GM12878 (cell line): ENCODE data around the gene PRKAG2. TPM values are rescaled to one million over a fixed set of nuclear protein-coding genes. Genes with fewer than 3 reads are reported as not detected.

Experiments
- ATAC-seq: fragments of 200-7000 bp; cut with Tn5 transposase; 3 replicates; pipeline ENCODE4 v1.9.1; 2020; ENCODE audit warnings: mild to moderate bottlenecking, moderate library complexity
- BruUV-seq: library from RNA; stranded (reverse); fragments of 400-500 nt; replicated peaks from 2 replicates; lab custom pipeline; 2021; lab: Mats Ljungman, UMichigan
- CTCF ChIA-PET: fragments of 300-600 bp; sonication (Branson Sonifier 250); formaldehyde crosslinking; extraction: SDS; loops from one replicate; lab custom pipeline; 2021; ENCODE audit warnings: inconsistent platforms; lab: Yijun Ruan, JAX
- POLR2A ChIA-PET: fragments of 350-600 bp; formaldehyde crosslinking; extraction: SDS; loops from one replicate; lab custom pipeline; 2021; ENCODE audit warnings: inconsistent platforms; lab: Charles Lee
- RAD21 ChIA-PET: fragments of 300-600 bp; sonication (Branson Sonifier 250); formaldehyde crosslinking; loops from one replicate; lab custom pipeline; 2023; ENCODE audit warnings: antibody characterized with exemption; ENCODE audit not compliant: unreplicated experiment; lab: Charles Lee
- SMC1A ChIA-PET: fragments of 300-600 bp; sonication (Branson Sonifier 250); formaldehyde crosslinking; loops from one replicate; lab custom pipeline; 2023; ENCODE audit not compliant: unreplicated experiment, uncharacterized antibody; lab: Charles Lee
- DNase-seq: peaks from one replicate; pipeline ENCODE4 v3.0.0-alpha.2; 2011; ENCODE audit warnings: low read depth, low spot score
- FAIRE-seq: peaks from 3 replicates; lab custom pipeline; 2011; peaks lifted over from hg19 to GRCh38; lab: Jason Lieb, UNC
- H2AFZ ChIP-seq: 2 replicates; pipeline ENCODE4 v1.6.0; 2011; ENCODE audit warnings: low read depth, low read length, control low read depth; ENCODE audit not compliant: control insufficient read depth
- H3K27ac ChIP-seq: 2 replicates; pipeline ENCODE4 v1.5.1; 2011; ENCODE audit warnings: control low read depth; ENCODE audit not compliant: control insufficient read depth, insufficient read depth
- H3K27me3 ChIP-seq, 2 experiments: replicated peaks in 1 of 2; 2 replicates each; pipeline versions ENCODE4 v1.6.0 to v1.6.1; 2011; ENCODE audit warnings: low read length in 1 of 2; ENCODE audit not compliant: control insufficient read depth in 2 of 2, insufficient read depth in 2 of 2
- H3K36me3 ChIP-seq, 2 experiments: 2 replicates each; pipeline ENCODE4 v1.5.1; 2011; ENCODE audit warnings: low read length in 1 of 2; ENCODE audit not compliant: control insufficient read depth in 2 of 2, insufficient read depth in 2 of 2
- H3K4me1 ChIP-seq: 2 replicates; pipeline ENCODE4 v1.6.1; 2011; ENCODE audit warnings: mild to moderate bottlenecking, low read length, moderate library complexity, mixed read lengths; ENCODE audit not compliant: control insufficient read depth, insufficient read depth
- H3K4me2 ChIP-seq: 2 replicates; pipeline ENCODE4 v1.6.0; 2011; ENCODE audit warnings: control low read depth; ENCODE audit not compliant: control insufficient read depth, insufficient read depth
- H3K4me3 ChIP-seq: fragments of 200-600 bp; sonication (generic); 2 replicates; pipeline ENCODE4 v1.5.1; 2016
- H3K79me2 ChIP-seq: 2 replicates; pipeline ENCODE4 v1.6.0; 2011; ENCODE audit warnings: low read length; ENCODE audit not compliant: control insufficient read depth, insufficient read depth
- H3K9ac ChIP-seq: 2 replicates; pipeline ENCODE4 v1.8.0; 2011; ENCODE audit warnings: low read length, control low read depth, mixed read lengths; ENCODE audit not compliant: control insufficient read depth, insufficient read depth
- H3K9me3 ChIP-seq: replicated peaks from 3 replicates; pipeline ENCODE4 v1.5.1; 2011; ENCODE audit warnings: mild to moderate bottlenecking, low read length; ENCODE audit not compliant: control insufficient read depth, insufficient read depth
- H4K20me1 ChIP-seq: 2 replicates; pipeline ENCODE4 v1.6.0; 2011; ENCODE audit not compliant: control insufficient read depth, insufficient read depth
- CEBPB ChIP-seq, 2 experiments: fragments of 150-350 bp in 1 of 2; IDR thresholded peaks; 2 replicates each; pipeline ENCODE4 v1.6.1; 2012 to 2014; ENCODE audit warnings: low read depth in 2 of 2, low read length in 2 of 2, borderline replicate concordance in 1 of 2, inconsistent platforms in 1 of 2
- FOXK2 ChIP-seq: fragments of 450-650 bp; IDR thresholded peaks from 2 replicates; pipeline ENCODE4 v1.6.1; 2017; ENCODE audit warnings: mild to moderate bottlenecking, moderate library complexity
- PML ChIP-seq: IDR thresholded peaks from 2 replicates; pipeline ENCODE4 v1.6.1; 2012; ENCODE audit warnings: low read length, inconsistent platforms
- POU2F2 ChIP-seq: IDR thresholded peaks from 3 replicates; pipeline ENCODE4 v1.6.1; 2011; ENCODE audit warnings: low read depth, mild to moderate bottlenecking, low read length, borderline replicate concordance
- SPI1 ChIP-seq: IDR thresholded peaks from 2 replicates; pipeline ENCODE4 v1.6.1; 2011; ENCODE audit warnings: low read depth, mild to moderate bottlenecking, low read length, moderate library complexity, borderline replicate concordance; ENCODE audit not compliant: insufficient read depth
- SREBF1 ChIP-seq: IDR thresholded peaks from 2 replicates; pipeline ENCODE4 v1.6.1; 2012; ENCODE audit warnings: mild to moderate bottlenecking, low read length
- SREBF2 ChIP-seq: IDR thresholded peaks from 2 replicates; pipeline ENCODE4 v1.6.1; 2012; ENCODE audit warnings: mild to moderate bottlenecking, low read length
- TBL1XR1 ChIP-seq: IDR thresholded peaks from 2 replicates; pipeline ENCODE4 v1.6.1; 2012; ENCODE audit warnings: low read depth, low read length, improper control_type of control experiment
- ZNF622 ChIP-seq: fragments of 450-650 bp; IDR thresholded peaks from 2 replicates; pipeline ENCODE4 v1.6.1; 2017; ENCODE audit warnings: mild to moderate bottlenecking, inconsistent platforms
- WGBS: methylation state at CpG from one replicate; pipeline ENCODE4 v1.1.6; 2016; ENCODE audit warnings: low lambda C conversion rate; ENCODE audit not compliant: insufficient replicate concordance, insufficient coverage; ENCODE audit errors: missing lambda C conversion rate; 5-methylcytosine and 5-hydroxymethylcytosine counted together
- in situ Hi-C: fragments of 300-500 bp; cut with MboI; formaldehyde crosslinking; loops from 9 replicates; pipeline ENCODE4 v1.14.3; 2018; ENCODE audit warnings: mixed read lengths
- intact Hi-C: fragments of 100-400 bp; cut with micrococcal nuclease; formaldehyde crosslinking; loops from one replicate; pipeline ENCODE4 v1.14.2; 2022; ENCODE audit not compliant: unreplicated experiment
- polyA plus RNA-seq, 11 experiments: library from polyadenylated mRNA; depleted of rRNA in 4 of 11; unstranded in 6 of 11; stranded (reverse) in 5 of 11; fragments of >200 nt; fragmentation: Nextera tagmentation in 4 of 11; fragmentation: Illumina TruSeq in 1 of 11; extraction: Ambion mirVana in 4 of 11; extraction: Trizol in 1 of 11; gene quantifications; 1 replicate in 1 of 11; 2 replicates in 10 of 11; pipeline versions ENCODE4 v1.2.1 to v1.2.3, GENCODE V29; 2011 to 2016; ENCODE audit warnings: inconsistent platforms in 2 of 11, missing spikeins in 2 of 11, low read depth in 1 of 11
- total RNA-seq, 4 experiments: library from RNA; depleted of rRNA in 3 of 4; stranded (reverse); fragments of >200 nt in 3 of 4; fragmentation: Illumina TruSeq in 1 of 4; extraction: Trizol in 1 of 4; gene quantifications; 2 replicates each; pipeline versions ENCODE4 v1.2.1 to v1.2.3, GENCODE V29; 2013 to 2021
- TF ChIP-seq, protein P1 (sequence below): IDR thresholded peaks from 2 replicates; pipeline ENCODE4 v1.6.1; 2011; ENCODE audit warnings: low read depth, low read length, improper control_type of control experiment, borderline replicate concordance
- TF ChIP-seq, protein P2 (sequence below): fragments of 450-650 bp; IDR thresholded peaks from 2 replicates; pipeline ENCODE4 v1.6.1; 2017; ENCODE audit warnings: mild to moderate bottlenecking
- TF ChIP-seq, protein P3 (sequence below): fragments of 450-650 bp; conservative IDR thresholded peaks from 2 replicates; pipeline ENCODE4 v1.6.1; 2017; ENCODE audit warnings: mild to moderate bottlenecking, moderate library complexity
- TF ChIP-seq, protein P4 (sequence below): IDR thresholded peaks from 2 replicates; pipeline ENCODE4 v1.6.1; 2011; ENCODE audit warnings: mild to moderate bottlenecking, low read depth, low read length, moderate library complexity; ENCODE audit not compliant: insufficient replicate concordance
- TF ChIP-seq, protein P5 (sequence below): fragments of 450-650 bp; formaldehyde crosslinking; IDR thresholded peaks from 2 replicates; pipeline ENCODE4 v1.5.0; 2022; ENCODE audit warnings: mild to moderate bottlenecking, missing genetic modification characterization

PRKAG2 gene
- total and polyA plus RNA-seq, 10 of the 15 experiments (the other 5 are each of a cell fraction or from before 2014, with no cell fraction given): 3.4 to 8.9 (median 6.8) TPM

DNA sequence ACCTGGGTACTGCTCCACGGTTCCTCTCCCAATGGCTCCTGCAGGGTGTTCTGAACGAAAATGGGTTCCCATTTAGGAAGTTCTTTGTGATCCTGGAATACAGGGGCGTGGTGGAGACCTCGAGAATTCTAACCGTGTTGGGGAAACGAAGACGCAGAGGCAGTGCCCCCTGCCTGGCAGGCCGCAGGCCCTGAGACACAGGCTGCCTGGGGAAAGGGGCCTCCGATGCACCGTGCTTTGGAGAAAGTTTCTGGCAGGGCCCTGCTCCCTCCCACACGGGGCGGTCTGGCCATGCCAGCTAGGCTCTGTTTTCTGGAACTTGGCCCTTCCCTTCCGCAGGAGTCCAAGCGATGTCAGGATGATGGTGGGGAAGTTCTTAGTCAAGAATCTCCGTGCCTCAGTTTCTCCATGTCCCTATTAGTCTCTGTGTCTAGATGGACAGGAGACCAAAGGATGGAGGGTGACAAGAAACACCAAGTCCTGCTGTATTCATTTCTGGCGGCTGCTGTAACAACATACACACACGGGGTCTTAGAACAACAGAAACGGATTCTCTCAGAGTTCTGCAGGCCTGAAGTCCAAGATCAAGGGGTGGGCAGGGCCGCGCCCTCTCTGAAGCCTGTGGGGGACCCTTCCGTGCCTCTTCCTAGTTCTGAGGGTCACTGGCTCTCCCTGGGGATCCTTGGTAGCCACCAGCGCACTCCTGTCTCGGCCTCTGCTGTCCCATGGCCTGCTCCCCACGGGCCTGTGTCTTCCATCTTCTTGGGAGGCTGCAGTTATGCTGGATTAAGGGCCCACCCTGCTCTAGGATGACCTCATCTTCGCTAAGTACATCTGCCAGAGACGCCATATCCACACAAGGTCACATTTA, 27.7 kb downstream of the PRKAG2 start:
- SMC1A ChIA-PET: no interaction called here
- ATAC-seq (no peak), DNase-seq (no peak), FAIRE-seq (no peak)
- no peak overlapping the region for H2AFZ ChIP-seq
- no peaks in the 10 kb centered on the region for H3K9me3 ChIP-seq
- CTCF ChIA-PET: no interaction called here
- POLR2A ChIA-PET: no interaction called here
- no peak overlapping the region for H3K27ac ChIP-seq
- no peaks in the 10 kb centered on the region for H3K36me3 ChIP-seq
- no peaks in the 10 kb centered on the region for H4K20me1 ChIP-seq
- no TSS peak for BruUV-seq
- in situ Hi-C loops: no loop called here
- no peak overlapping the region for H3K4me3 ChIP-seq
- no peak overlapping the region for H3K9ac ChIP-seq
- H3K4me1 ChIP-seq: peaks cover 10% of the 10 kb centered on the region
- H3K4me2 ChIP-seq: no peak overlapping the region
- intact Hi-C loops: no loop called here
- RAD21 ChIA-PET: no interaction called here
- WGBS: 68% methylated on average over 26 of the region's 26 CpGs
- H3K79me2 ChIP-seq: no peaks in the 10 kb centered on the region
- no peaks in the 10 kb centered on the region for H3K27me3 ChIP-seq
- TF ChIP-seq POU2F2 (no peak), PML (no peak), FOXK2 (no peak), SPI1 (no peak), CEBPB (IDR thresholded peaks at IDR 0.05; ENCODE audit: borderline replicate concordance in 1 of 2, low read depth in 2 of 2, low read length in 2 of 2) (no peak), ZNF622 (no peak), TBL1XR1 (no peak), SREBF1 (no peak), SREBF2 (no peak)
- TF ChIP-seq, protein P1, sequence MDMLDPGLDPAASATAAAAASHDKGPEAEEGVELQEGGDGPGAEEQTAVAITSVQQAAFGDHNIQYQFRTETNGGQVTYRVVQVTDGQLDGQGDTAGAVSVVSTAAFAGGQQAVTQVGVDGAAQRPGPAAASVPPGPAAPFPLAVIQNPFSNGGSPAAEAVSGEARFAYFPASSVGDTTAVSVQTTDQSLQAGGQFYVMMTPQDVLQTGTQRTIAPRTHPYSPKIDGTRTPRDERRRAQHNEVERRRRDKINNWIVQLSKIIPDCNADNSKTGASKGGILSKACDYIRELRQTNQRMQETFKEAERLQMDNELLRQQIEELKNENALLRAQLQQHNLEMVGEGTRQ: no peak
- TF ChIP-seq, protein P2, sequence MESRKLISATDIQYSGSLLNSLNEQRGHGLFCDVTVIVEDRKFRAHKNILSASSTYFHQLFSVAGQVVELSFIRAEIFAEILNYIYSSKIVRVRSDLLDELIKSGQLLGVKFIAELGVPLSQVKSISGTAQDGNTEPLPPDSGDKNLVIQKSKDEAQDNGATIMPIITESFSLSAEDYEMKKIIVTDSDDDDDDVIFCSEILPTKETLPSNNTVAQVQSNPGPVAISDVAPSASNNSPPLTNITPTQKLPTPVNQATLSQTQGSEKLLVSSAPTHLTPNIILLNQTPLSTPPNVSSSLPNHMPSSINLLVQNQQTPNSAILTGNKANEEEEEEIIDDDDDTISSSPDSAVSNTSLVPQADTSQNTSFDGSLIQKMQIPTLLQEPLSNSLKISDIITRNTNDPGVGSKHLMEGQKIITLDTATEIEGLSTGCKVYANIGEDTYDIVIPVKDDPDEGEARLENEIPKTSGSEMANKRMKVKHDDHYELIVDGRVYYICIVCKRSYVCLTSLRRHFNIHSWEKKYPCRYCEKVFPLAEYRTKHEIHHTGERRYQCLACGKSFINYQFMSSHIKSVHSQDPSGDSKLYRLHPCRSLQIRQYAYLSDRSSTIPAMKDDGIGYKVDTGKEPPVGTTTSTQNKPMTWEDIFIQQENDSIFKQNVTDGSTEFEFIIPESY: no peak
- TF ChIP-seq, protein P3, sequence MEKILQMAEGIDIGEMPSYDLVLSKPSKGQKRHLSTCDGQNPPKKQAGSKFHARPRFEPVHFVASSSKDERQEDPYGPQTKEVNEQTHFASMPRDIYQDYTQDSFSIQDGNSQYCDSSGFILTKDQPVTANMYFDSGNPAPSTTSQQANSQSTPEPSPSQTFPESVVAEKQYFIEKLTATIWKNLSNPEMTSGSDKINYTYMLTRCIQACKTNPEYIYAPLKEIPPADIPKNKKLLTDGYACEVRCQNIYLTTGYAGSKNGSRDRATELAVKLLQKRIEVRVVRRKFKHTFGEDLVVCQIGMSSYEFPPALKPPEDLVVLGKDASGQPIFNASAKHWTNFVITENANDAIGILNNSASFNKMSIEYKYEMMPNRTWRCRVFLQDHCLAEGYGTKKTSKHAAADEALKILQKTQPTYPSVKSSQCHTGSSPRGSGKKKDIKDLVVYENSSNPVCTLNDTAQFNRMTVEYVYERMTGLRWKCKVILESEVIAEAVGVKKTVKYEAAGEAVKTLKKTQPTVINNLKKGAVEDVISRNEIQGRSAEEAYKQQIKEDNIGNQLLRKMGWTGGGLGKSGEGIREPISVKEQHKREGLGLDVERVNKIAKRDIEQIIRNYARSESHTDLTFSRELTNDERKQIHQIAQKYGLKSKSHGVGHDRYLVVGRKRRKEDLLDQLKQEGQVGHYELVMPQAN: no peak
- TF ChIP-seq, protein P4, sequence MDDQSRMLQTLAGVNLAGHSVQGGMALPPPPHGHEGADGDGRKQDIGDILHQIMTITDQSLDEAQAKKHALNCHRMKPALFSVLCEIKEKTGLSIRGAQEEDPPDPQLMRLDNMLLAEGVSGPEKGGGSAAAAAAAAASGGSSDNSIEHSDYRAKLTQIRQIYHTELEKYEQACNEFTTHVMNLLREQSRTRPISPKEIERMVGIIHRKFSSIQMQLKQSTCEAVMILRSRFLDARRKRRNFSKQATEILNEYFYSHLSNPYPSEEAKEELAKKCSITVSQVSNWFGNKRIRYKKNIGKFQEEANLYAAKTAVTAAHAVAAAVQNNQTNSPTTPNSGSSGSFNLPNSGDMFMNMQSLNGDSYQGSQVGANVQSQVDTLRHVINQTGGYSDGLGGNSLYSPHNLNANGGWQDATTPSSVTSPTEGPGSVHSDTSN: no peak
- TF ChIP-seq, protein P5, sequence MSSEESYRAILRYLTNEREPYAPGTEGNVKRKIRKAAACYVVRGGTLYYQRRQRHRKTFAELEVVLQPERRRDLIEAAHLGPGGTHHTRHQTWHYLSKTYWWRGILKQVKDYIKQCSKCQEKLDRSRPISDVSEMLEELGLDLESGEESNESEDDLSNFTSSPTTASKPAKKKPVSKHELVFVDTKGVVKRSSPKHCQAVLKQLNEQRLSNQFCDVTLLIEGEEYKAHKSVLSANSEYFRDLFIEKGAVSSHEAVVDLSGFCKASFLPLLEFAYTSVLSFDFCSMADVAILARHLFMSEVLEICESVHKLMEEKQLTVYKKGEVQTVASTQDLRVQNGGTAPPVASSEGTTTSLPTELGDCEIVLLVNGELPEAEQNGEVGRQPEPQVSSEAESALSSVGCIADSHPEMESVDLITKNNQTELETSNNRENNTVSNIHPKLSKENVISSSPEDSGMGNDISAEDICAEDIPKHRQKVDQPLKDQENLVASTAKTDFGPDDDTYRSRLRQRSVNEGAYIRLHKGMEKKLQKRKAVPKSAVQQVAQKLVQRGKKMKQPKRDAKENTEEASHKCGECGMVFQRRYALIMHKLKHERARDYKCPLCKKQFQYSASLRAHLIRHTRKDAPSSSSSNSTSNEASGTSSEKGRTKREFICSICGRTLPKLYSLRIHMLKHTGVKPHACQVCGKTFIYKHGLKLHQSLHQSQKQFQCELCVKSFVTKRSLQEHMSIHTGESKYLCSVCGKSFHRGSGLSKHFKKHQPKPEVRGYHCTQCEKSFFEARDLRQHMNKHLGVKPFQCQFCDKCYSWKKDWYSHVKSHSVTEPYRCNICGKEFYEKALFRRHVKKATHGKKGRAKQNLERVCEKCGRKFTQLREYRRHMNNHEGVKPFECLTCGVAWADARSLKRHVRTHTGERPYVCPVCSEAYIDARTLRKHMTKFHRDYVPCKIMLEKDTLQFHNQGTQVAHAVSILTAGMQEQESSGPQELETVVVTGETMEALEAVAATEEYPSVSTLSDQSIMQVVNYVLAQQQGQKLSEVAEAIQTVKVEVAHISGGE (CRISPR knock-in tag): no peak
